RWPE2 (cell line): ENCODE data around the gene MNX1.

ENCODE experiments used
- ATAC-seq: fragments of 200-7000 bp; cut with Tn5 transposase; 3 replicates; pipeline ENCODE4 v1.9.1; 2021; ENCODE audit warnings: low read depth
- DNase-seq: peaks from one replicate; pipeline ENCODE4 v3.0.0-alpha.2; 2020; ENCODE audit warnings: low spot score
- H3K27ac ChIP-seq: fragments of 450-650 bp; 2 replicates; pipeline ENCODE4 v1.5.1; 2017; ENCODE audit warnings: mild to moderate bottlenecking; ENCODE audit not compliant: poor library complexity, severe bottlenecking
- H3K27me3 ChIP-seq: fragments of 250-450 bp; sonication (Bioruptor Pico); 2 replicates; pipeline ENCODE4 v1.5.1; 2021; ENCODE audit warnings: mild to moderate bottlenecking, moderate library complexity; ENCODE audit not compliant: insufficient read depth, poor library complexity, severe bottlenecking
- H3K36me3 ChIP-seq: fragments of 250-450 bp; sonication (Bioruptor Pico); 2 replicates; pipeline ENCODE4 v1.5.1; 2020; ENCODE audit warnings: low read depth, mild to moderate bottlenecking, moderate library complexity
- H3K4me1 ChIP-seq: fragments of 250-450 bp; sonication (Bioruptor Pico); 2 replicates; pipeline ENCODE4 v1.5.1; 2021; ENCODE audit warnings: mild to moderate bottlenecking, moderate library complexity; ENCODE audit not compliant: insufficient read depth, poor library complexity, severe bottlenecking
- H3K4me3 ChIP-seq: fragments of 250-450 bp; sonication (Bioruptor Pico); 2 replicates; pipeline ENCODE4 v1.5.1; 2021; ENCODE audit warnings: mild to moderate bottlenecking, moderate library complexity; ENCODE audit not compliant: severe bottlenecking
- H3K9me3 ChIP-seq: fragments of 250-450 bp; sonication (Bioruptor Pico); 2 replicates; pipeline ENCODE4 v1.5.1; 2021; ENCODE audit warnings: mild to moderate bottlenecking, moderate library complexity; ENCODE audit not compliant: severe bottlenecking
- CTCF ChIP-seq: fragments of 450-650 bp; IDR thresholded peaks from one replicate; pipeline ENCODE4 v1.5.1; 2017; ENCODE audit warnings: mild to moderate bottlenecking, moderate library complexity; ENCODE audit not compliant: poor library complexity, severe bottlenecking

The MNX1 gene

DNA sequence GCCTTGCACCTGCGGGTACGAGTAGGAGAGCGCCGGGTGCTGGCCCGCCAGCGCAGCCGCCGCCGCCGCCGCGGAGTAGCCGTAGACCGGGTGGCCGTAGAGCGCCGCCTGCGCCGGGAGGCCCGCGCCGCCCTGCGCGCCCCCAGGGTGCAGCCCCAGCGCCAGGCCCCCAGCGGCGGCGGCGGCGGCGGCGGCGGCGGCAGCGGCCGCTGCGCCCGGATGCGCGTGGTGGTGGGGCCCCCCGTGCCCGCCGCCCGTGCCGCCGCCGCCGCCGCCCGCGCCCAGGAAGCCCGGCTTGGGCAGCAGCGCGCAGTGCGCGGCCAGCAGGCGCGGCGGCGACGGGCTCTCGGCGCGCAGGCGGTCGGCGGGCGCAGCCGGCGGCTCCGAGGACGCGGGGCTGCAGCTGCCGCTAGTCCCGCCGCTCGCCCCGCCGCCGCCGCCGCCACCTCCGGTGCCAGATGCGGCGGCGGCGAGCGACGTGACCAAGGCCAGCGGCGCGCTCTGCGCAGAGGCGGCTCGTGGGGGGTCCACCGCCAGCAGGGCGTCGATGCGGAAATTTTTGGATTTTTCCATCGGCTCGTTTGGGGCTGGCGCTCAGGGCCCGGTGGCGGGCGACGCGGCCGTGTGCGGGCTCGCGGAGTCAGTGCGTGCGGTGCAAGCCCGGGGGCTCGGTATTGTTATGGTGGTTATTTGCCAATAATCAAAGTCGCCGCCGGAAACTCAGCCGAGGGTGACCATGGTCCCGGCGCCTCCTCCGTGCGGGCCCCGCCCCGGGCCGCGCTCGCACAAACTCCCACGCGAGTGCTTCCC is 480 bp downstream of the MNX1 start:
- Histone ChIP-seq H3K36me3 (no peaks in the 10 kb centered on the region), H3K27ac (no peak overlapping the region), H3K9me3 (no peaks in the 10 kb centered on the region), H3K4me1 (peaks cover 6% of the 10 kb centered on the region), H3K4me3 (peak overlapping the region; percentile 64), H3K27me3 (peaks cover 79% of the 10 kb centered on the region)
- DNase-seq (no peak), ATAC-seq (no peak; the same call in 2 of the 3 replicates)
- no peak for TF ChIP-seq CTCF

GRCh38 chr7:157009170-157009777 is 1.2 kb downstream of the MNX1 start:
- no peaks in the 10 kb centered on the region for H3K36me3 ChIP-seq
- no peak for DNase-seq
- peaks cover 83% of the 10 kb centered on the region for H3K27me3 ChIP-seq
- no peak for ATAC-seq
- H3K9me3 ChIP-seq, result no peaks in the 10 kb centered on the region
- TF ChIP-seq CTCF, result no peak
- H3K4me3 ChIP-seq, result peak overlapping the region; percentile 64
- H3K4me1 ChIP-seq, result peaks cover 10% of the 10 kb centered on the region
- no peak overlapping the region for H3K27ac ChIP-seq

GRCh38 chr7:157008206-157009169 is 2.0 kb downstream of the MNX1 start:
- Histone ChIP-seq H3K27ac (no peak overlapping the region), H3K9me3 (no peaks in the 10 kb centered on the region), H3K4me3 (no peak overlapping the region), H3K27me3 (peaks cover 87% of the 10 kb centered on the region), H3K36me3 (no peaks in the 10 kb centered on the region), H3K4me1 (peaks cover 11% of the 10 kb centered on the region)
- no peak for DNase-seq
- ATAC-seq, result no peak
- TF ChIP-seq CTCF, result no peak

DNA sequence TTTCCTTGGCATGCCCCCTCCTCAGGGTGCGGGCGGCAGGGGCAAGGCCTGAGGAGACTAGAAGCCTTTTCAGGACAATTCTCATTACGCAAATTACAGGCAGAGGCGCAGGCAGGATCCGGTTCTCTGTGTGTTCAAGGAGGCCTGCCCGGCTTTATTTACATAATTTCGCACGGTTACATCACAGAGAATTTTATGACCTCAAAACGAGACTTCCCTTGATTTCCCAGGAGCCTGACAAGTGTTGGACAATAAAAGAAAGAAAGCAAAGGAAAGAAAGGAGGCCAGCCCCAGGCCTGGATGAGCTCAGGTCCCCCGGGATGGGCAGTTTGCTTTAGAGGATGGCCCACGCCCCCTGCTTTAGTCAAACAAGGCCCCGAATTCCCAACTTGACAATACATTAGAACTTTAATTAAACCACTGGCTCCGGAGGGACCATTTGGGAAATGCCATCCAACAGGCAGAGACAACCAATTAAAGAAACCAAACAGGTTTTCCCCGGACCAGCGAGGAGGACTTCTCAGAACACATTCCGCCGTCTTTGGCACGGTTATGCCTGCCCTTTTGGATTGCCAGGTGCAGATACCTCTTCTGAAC is 2.9 kb downstream of the MNX1 start:
- ATAC-seq (no peak), DNase-seq (no peak)
- no peak overlapping the region for H3K27ac ChIP-seq
- no peaks in the 10 kb centered on the region for H3K36me3 ChIP-seq
- H3K4me1 ChIP-seq, result peaks cover 11% of the 10 kb centered on the region
- peaks cover 89% of the 10 kb centered on the region for H3K27me3 ChIP-seq
- no peaks in the 10 kb centered on the region for H3K9me3 ChIP-seq
- no peak overlapping the region for H3K4me3 ChIP-seq
- no peak for TF ChIP-seq CTCF
